ENCODE measurements around the gene TMEM209. TPM values are rescaled to one million over a fixed set of nuclear protein-coding genes. Genes with fewer than 3 reads are reported as not detected.

TMEM209 gene
- total and polyA plus RNA-seq, 4 donors: 4.5 to 10.1 (median 9.0) TPM

DNA sequence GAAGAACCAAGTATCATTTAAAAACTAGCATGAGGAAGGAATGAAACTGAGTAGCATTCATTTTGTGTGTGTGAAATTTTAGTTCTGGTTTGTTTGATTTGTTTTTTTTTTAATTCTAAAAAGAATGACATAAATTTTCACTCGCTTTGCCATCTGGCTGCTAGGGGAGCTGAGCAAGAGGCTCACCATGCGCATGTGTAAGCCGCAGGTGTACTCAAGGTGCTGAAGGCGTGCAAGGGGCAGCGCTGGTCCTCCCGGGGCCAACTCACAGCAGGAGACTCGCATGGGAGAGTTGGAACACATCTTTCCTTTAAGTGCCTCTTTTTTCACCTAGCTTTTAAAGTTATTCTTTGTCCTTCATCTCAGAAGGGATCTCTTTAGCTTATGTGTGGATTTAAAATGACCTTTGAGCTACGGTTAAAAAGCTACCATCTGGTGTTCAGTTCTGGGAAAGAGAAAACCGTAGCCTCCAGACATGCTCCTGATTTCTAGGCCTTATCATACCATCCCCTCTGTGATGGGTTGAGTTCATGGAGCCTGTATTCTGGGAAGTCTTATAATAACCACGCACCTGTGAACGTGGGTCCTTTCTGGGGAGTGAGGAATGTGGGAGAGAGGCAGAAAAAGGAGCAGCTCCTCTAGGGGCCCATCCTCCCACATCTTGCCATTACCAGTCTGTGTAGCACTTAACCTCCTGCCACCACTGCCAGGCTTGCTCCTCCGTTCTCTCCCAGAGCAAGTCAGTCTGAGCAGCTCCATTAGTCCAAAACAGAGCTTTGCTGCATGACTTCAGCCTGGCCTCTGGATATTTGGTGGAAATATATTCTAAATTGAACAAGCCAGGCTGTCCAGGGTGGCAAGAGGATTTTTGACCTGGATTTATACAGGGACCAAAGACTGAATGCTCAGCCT, 73.0 kb downstream of the TMEM209 start:
- Histone ChIP-seq H3K9ac (ENCODE audit: low read depth in 1 of 2, low read length in 2 of 2) (no peak overlapping the region), H3K9me3 (ENCODE audit: control insufficient read depth in 4 of 4, low read length in 3 of 4) (no peaks in the 10 kb centered on the region), H3K27ac (ENCODE audit: low read depth in 1 of 2, low read length in 2 of 2) (no peak overlapping the region), H3K4me3 (ENCODE audit: low read depth in 1 of 3, low read length in 3 of 3) (no peak overlapping the region), H3K36me3 (ENCODE audit: control insufficient read depth in 4 of 4, insufficient read depth in 3 of 4, low read depth in 1 of 4, low read length in 3 of 4) (peaks cover 8 to 61% (median 45%) of the 10 kb centered on the region in 4 donors), H3K4me1 (ENCODE audit: control insufficient read depth in 4 of 4, insufficient read depth in 4 of 4, low read length in 3 of 4) (no peaks in the 10 kb centered on the region), H3K27me3 (ENCODE audit: control insufficient read depth in 4 of 4, insufficient read depth in 4 of 4, low read length in 3 of 4) (no peaks in the 10 kb centered on the region)
- no peak for DNase-seq (ENCODE audit: low spot score)
- WGBS: 95% methylated on average over 12 of the region's 12 CpGs
- no peak for TF ChIP-seq HNF4A (conservative IDR thresholded peaks at IDR 0.05)

DNA sequence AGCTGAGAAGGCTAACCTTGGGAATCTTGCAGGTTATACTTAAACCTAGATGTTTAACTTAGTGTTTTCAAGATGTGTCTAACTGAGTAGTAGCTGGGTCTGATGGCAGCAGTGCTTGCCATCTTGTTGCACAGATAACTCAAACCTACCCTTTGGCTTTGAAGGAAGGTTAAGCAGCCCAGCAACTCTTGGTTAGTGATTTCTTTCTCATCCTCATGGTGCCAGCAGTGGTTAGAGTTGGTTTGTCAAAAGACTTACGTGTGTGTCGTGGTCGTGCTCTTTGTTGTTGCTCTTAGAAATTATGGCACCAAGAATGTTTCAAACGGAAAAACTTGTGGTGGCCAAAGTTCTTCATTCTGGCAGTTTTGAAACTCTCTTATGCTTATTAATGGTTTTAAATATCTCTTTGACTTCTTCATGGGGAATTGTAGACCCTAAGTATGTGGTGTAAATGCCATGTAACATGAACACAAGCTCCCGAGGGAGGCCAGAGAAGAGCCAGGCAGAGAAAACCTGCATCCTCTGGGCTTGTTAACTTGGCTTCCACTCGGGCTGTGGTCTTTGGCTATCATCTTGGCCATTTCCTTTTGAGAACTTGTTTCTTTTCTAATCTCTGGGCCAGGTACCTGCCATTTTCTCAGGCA, 73.9 kb downstream of the TMEM209 start:
- Histone ChIP-seq H3K4me1 (ENCODE audit: control insufficient read depth in 4 of 4, insufficient read depth in 4 of 4, low read length in 3 of 4) (no peaks in the 10 kb centered on the region), H3K36me3 (ENCODE audit: control insufficient read depth in 4 of 4, insufficient read depth in 3 of 4, low read depth in 1 of 4, low read length in 3 of 4) (peaks cover 8 to 57% (median 46%) of the 10 kb centered on the region in 4 donors), H3K9me3 (ENCODE audit: control insufficient read depth in 4 of 4, low read length in 3 of 4) (no peaks in the 10 kb centered on the region), H3K4me3 (ENCODE audit: low read depth in 1 of 3, low read length in 3 of 3) (no peak overlapping the region), H3K27ac (ENCODE audit: low read depth in 1 of 2, low read length in 2 of 2) (no peak overlapping the region), H3K9ac (ENCODE audit: low read depth in 1 of 2, low read length in 2 of 2) (no peak overlapping the region), H3K27me3 (ENCODE audit: control insufficient read depth in 4 of 4, insufficient read depth in 4 of 4, low read length in 3 of 4) (no peaks in the 10 kb centered on the region)
- no peak for DNase-seq (ENCODE audit: low spot score)
- WGBS: 94% methylated on average over 6 of the region's 6 CpGs
- TF ChIP-seq HNF4G (IDR thresholded peaks at IDR 0.05): no peak

DNA sequence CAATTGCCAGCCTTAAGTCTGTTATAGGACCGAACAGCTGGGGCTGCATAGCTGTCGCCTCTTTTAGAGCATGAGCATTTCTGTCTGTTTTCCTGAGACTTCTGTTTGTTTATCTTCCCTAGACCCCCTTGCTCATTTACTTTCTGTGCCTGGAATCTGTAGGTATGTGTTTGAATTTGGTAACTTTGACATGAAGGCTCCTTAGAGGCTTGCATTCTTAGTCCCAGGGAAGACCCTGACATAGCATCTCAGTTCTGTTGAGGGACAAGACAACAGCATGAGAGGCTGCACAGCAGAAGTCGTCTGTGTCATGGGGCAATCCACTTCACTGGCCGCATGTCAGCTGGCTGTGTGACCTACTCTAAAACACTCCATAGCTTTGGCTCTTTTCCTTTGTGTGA, 76.2 kb downstream of the TMEM209 start:
- Histone ChIP-seq H3K9ac (ENCODE audit: low read depth in 1 of 2, low read length in 2 of 2) (no peak overlapping the region), H3K4me1 (ENCODE audit: control insufficient read depth in 4 of 4, insufficient read depth in 4 of 4, low read length in 3 of 4) (no peaks in the 10 kb centered on the region), H3K36me3 (ENCODE audit: control insufficient read depth in 4 of 4, insufficient read depth in 3 of 4, low read depth in 1 of 4, low read length in 3 of 4) (peaks cover 8 to 58% (median 46%) of the 10 kb centered on the region in 4 donors), H3K4me3 (ENCODE audit: low read depth in 1 of 3, low read length in 3 of 3) (no peak overlapping the region), H3K27me3 (ENCODE audit: control insufficient read depth in 4 of 4, insufficient read depth in 4 of 4, low read length in 3 of 4) (no peaks in the 10 kb centered on the region), H3K27ac (ENCODE audit: low read depth in 1 of 2, low read length in 2 of 2) (no peak overlapping the region), H3K9me3 (ENCODE audit: control insufficient read depth in 4 of 4, low read length in 3 of 4) (no peaks in the 10 kb centered on the region)
- no peak for TF ChIP-seq YY1 (IDR thresholded peaks at IDR 0.05)
- DNase-seq (ENCODE audit: low spot score): no peak
- WGBS: 87% methylated on average over 4 of the region's 4 CpGs

DNA sequence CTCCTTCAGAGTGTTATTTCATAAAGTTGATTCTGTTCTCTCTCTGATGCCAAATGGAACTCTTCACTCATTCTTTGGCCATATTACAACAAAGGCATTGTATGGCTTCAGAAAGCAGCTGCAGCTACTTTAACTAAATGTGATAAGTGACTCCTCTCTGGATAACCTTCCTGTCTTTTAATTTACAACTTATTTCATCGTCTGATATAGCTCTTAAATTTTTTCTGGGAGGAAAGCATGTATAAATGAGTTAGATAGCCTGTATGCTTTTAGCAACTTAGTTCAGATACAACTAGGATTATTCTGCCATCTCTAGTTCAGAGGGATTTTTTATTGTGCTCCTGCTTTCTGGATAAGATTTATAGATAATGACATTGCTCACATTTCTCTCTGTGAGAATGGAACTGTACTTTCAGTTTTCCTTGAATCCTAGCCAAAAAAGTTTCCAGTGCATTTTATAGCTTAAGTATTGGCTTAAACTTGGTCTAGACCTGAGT, 77.3 kb downstream of the TMEM209 start:
- WGBS: 74% methylated on average over 1 of the region's 1 CpG
- H3K27ac ChIP-seq (ENCODE audit: low read depth in 1 of 2, low read length in 2 of 2): no peak overlapping the region
- H3K4me1 ChIP-seq (ENCODE audit: control insufficient read depth in 4 of 4, insufficient read depth in 4 of 4, low read length in 3 of 4): no peaks in the 10 kb centered on the region
- no peak overlapping the region for H3K4me3 ChIP-seq (ENCODE audit: low read depth in 1 of 3, low read length in 3 of 3)
- H3K9me3 ChIP-seq (ENCODE audit: control insufficient read depth in 4 of 4, low read length in 3 of 4): no peaks in the 10 kb centered on the region
- H3K36me3 ChIP-seq (ENCODE audit: control insufficient read depth in 4 of 4, insufficient read depth in 3 of 4, low read depth in 1 of 4, low read length in 3 of 4): peaks cover 8 to 61% (median 49%) of the 10 kb centered on the region in 4 donors
- no peak overlapping the region for H3K9ac ChIP-seq (ENCODE audit: low read depth in 1 of 2, low read length in 2 of 2)
- no peaks in the 10 kb centered on the region for H3K27me3 ChIP-seq (ENCODE audit: control insufficient read depth in 4 of 4, insufficient read depth in 4 of 4, low read length in 3 of 4)
- no peak for DNase-seq (ENCODE audit: low spot score)
- TF ChIP-seq, protein P1, sequence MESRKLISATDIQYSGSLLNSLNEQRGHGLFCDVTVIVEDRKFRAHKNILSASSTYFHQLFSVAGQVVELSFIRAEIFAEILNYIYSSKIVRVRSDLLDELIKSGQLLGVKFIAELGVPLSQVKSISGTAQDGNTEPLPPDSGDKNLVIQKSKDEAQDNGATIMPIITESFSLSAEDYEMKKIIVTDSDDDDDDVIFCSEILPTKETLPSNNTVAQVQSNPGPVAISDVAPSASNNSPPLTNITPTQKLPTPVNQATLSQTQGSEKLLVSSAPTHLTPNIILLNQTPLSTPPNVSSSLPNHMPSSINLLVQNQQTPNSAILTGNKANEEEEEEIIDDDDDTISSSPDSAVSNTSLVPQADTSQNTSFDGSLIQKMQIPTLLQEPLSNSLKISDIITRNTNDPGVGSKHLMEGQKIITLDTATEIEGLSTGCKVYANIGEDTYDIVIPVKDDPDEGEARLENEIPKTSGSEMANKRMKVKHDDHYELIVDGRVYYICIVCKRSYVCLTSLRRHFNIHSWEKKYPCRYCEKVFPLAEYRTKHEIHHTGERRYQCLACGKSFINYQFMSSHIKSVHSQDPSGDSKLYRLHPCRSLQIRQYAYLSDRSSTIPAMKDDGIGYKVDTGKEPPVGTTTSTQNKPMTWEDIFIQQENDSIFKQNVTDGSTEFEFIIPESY (IDR thresholded peaks at IDR 0.05): no peak
- TF ChIP-seq, protein P2, sequence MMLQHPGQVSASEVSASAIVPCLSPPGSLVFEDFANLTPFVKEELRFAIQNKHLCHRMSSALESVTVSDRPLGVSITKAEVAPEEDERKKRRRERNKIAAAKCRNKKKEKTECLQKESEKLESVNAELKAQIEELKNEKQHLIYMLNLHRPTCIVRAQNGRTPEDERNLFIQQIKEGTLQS (IDR thresholded peaks at IDR 0.05): no peak
- no peak for TF ChIP-seq EGR1 (IDR thresholded peaks at IDR 0.05; ENCODE audit: low read depth in 2 of 2)
- TF ChIP-seq GABPA (IDR thresholded peaks at IDR 0.05 in 1 of 2, conservative IDR thresholded peaks at IDR 0.05 in 1 of 2): no peak
- no peak for TF ChIP-seq JUND (IDR thresholded peaks at IDR 0.05)
- no peak for TF ChIP-seq SP1 (IDR thresholded peaks at IDR 0.05)
- no peak for TF ChIP-seq FOXA1 (IDR thresholded peaks at IDR 0.05)
- TF ChIP-seq, protein P3, sequence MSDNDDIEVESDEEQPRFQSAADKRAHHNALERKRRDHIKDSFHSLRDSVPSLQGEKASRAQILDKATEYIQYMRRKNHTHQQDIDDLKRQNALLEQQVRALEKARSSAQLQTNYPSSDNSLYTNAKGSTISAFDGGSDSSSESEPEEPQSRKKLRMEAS (IDR thresholded peaks at IDR 0.05): no peak
- TF ChIP-seq, protein P4, sequence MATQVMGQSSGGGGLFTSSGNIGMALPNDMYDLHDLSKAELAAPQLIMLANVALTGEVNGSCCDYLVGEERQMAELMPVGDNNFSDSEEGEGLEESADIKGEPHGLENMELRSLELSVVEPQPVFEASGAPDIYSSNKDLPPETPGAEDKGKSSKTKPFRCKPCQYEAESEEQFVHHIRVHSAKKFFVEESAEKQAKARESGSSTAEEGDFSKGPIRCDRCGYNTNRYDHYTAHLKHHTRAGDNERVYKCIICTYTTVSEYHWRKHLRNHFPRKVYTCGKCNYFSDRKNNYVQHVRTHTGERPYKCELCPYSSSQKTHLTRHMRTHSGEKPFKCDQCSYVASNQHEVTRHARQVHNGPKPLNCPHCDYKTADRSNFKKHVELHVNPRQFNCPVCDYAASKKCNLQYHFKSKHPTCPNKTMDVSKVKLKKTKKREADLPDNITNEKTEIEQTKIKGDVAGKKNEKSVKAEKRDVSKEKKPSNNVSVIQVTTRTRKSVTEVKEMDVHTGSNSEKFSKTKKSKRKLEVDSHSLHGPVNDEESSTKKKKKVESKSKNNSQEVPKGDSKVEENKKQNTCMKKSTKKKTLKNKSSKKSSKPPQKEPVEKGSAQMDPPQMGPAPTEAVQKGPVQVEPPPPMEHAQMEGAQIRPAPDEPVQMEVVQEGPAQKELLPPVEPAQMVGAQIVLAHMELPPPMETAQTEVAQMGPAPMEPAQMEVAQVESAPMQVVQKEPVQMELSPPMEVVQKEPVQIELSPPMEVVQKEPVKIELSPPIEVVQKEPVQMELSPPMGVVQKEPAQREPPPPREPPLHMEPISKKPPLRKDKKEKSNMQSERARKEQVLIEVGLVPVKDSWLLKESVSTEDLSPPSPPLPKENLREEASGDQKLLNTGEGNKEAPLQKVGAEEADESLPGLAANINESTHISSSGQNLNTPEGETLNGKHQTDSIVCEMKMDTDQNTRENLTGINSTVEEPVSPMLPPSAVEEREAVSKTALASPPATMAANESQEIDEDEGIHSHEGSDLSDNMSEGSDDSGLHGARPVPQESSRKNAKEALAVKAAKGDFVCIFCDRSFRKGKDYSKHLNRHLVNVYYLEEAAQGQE (IDR thresholded peaks at IDR 0.05): no peak
- TF ChIP-seq HNF4G (IDR thresholded peaks at IDR 0.05): no peak
- no peak for TF ChIP-seq NR2F2 (IDR thresholded peaks at IDR 0.05)
- TF ChIP-seq RAD21 (IDR thresholded peaks at IDR 0.05): no peak
- no peak for TF ChIP-seq HNF4A (conservative IDR thresholded peaks at IDR 0.05)
- TF ChIP-seq FOXA2 (IDR thresholded peaks at IDR 0.05): no peak
- no peak for TF ChIP-seq TAF1 (conservative IDR thresholded peaks at IDR 0.05)
